HG03432 (cell line): ENCODE data around the gene CDH22.

Experiments used
- ATAC-seq: cut with Tn5 transposase; IDR thresholded peaks from one replicate; pipeline ENCODE4 v1.9.1; 2021; ENCODE audit warnings: mild to moderate bottlenecking, moderate library complexity; ENCODE audit not compliant: unreplicated experiment

Gene CDH22

DNA sequence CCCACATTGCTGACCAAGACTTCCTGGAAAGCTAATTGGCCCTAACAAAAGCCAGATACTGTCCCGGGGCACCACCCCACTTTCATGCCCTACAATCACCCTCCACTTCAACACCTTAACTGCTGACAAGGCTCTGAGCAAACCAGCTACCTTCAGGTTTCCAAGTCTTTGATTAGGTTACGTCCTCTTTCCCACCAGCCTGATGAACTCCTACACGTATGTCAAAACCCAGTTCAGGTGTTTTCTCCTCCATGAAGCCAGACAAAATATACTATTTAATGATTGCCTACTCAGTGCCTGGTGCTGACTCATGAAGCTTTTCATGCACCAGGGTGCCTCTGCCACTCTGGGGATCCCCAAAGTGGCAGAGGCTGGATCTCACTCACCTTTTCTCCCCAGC is 58.6 kb downstream of the CDH22 start:
- ATAC-seq: no peak

DNA sequence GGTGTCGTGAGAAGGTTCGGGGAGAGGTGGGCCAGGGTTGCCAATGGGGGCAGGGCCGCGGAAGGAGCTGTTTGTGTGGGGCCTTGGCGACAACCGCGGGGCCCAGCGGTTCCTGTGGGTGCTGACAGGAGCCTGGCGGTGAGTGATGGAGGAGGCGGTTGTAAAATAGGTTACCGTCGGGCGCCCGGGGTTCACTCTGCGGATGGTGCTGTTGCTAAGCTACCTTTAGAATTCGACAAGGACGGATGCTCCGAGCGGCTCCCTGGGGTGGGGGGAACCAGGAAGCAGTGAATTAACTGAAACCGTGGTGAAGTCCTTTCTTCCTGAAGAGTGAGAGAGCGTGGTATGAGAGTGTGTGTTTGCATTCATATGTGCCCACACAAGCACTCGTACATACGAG is 61.7 kb downstream of the CDH22 start:
- no peak for ATAC-seq

DNA sequence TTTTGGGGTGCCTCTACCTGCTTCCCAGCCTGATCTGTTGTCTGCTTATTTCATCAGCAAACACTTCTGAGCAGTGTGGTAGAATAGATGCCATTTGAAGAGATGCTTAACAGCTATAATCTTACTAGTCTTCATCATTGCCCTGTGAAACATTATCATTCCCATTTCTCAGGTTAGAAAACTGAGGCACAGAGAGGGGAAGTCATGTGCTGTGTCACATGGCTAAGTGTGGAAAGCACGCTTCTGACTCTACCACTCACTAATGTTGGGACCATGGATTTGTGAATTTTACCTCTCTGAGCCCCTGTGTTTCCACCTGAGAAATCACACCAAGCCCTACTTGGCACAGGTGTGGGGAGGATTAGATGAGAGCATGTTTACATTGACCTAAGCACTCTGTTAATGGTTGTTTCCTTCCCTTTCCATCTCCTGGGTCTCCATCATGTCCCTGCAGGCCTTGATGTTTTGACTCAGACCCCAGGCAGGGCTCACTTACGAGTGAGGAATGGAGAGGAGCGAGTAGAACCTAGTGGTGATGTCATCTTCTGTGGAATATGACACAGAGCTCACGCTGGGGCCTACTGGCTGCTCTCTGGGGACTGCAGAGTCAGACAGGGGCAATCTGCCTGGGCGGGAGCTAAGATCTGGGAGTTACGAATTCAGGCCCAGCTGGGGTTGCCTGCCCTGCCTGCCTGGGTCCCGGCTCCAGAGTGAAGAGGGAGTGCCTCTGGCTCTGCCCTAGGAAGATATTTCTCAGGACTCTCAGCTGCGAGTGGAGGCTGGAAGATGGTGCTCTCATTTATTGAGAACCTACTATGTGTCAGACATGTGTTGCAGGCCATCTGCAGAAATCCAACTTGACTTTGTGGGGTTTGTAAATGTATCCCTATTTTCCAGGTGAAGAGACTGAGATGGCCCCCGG is 64.3 kb downstream of the CDH22 start:
- no peak for ATAC-seq

- no peak for ATAC-seq
Observed at GRCh38 chr20:46242390-46242789, 65.9 kb downstream of the CDH22 start.

DNA sequence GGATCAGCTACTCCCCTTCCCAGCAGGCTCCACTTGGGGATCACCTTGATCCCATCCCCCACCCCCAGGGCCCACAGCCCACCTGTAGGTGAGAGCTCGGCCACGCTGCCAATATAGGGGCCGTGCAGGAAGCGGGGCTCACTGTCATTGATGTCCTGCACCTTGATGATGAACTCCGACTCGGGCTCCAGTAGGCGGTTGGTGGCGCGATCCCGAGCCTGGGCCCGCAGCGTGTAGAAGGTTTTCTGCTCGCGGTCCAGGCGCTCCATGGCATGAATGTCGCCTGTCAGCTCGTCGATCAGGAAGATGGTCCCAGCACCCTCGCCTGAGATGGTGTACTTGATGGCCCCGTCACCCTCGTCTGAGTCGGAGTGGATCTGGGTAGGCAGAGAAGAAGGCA is 67.4 kb downstream of the CDH22 start:
- no peak for ATAC-seq

DNA sequence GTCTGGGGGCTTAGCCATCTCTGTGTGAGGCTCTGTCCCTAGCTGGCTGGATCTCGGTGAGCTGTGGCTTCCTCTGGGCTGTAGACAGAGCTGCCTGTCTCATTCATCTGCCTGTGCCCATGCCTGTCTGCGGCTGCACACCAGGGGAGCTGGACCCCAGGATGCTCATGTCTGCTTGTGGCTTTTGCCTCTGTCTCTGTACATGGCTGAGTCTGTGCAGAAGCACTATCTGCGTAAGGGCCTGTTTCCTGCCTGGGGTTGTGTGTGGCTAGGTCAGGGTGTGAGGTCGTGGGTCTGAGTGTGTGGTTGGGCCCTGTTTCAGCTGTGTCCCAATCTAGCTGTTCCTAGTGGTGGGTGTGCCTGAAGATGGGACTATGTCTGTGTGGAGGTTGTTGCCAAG is 68.2 kb downstream of the CDH22 start:
- no peak for ATAC-seq

DNA sequence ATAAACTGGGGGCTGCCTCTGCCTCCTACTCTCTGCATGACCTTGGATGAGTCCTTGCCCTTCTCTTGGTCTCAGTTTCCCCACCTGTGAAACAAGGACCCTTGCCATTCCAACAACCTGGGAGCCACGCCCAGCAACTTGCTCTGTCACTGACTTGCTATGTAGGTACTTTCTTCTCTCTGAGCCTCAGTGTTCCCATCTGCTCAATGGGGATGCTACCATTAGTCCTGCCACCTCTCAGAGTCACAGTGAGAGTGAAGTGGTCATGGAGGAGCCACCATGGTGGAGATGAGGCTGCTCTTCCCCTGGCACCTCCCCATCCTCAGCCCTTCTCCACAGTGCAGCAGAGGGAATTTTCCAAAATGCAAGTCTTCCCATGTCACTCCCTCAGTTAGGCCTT is 70.6 kb downstream of the CDH22 start:
- ATAC-seq: no peak

DNA sequence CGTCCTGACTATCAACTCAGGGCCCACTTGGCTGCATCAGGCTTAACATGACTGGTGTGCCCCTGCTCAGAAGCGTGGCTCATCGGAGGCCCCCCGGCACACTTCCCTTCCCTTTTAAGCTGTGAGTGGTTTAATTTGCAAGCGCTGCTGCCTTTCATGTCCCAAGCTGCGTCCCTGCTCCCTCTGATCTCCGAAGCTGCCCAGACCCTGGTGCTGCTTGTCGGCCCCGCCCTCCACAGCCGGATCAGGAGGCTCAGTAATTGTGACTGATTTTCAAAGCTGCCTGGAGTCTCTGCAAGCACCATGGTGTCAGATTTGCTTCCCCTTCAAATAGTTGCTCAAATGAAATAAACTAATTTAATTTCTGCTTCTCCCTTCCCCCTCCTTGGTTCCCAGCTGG is 71.1 kb downstream of the CDH22 start:
- no peak for ATAC-seq

DNA sequence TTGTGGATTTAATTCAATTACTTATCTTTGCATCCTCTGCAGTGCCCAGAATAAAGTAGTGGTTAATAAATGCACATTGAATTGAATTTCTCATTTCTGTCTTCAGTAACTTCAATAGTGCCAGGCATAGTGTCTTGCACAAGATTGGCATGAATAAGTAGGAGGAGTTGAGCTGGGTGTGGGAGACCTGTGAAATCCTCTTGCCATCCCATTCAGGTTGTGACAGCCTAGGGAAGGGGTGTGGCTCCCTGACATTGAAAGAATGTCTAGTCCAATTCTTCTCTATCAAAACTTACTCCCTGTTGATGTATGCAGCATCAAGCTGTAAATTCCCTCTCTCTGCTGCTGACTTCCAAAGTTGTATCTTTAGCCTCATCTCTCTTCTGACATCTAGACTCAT is 73.2 kb downstream of the CDH22 start:
- ATAC-seq: no peak

DNA sequence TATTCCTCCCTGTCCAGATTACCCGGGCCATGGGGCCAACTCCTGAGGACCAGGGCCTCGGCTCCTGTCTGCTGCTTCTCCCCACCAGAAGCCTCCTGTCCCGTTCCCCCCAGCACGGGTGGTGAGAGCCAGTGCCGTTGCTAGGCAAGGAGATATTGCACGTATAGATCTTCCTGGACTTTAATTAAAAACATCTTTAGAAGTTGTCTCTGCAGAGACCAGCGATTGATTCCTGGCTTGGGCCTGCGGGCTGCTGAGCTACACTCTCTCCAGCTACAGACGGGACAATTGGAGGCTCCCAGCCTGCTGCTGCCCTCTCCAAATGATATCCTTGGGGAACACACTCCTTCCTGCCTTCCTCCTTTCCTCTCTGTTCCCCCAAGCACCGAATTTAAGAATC is 74.6 kb downstream of the CDH22 start:
- ATAC-seq: no peak

DNA sequence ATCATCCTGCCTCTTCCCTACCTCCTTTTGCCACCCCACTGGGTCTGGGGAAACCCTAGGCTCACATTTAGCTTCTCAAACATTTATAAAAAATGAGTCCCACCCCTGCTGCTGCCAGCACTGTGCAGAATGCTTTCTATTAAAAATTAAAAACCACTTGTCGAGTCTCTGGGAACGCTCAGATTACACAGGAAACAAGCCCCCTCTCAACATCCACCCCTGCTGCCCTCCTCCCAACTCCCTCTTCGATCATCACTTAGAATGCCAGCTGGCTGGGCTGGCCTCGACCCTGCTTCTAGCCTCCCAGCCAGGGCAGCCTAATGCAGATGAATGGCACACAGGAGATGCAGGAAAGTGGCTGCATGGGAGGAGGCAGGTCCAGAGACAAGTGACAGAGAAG is 75.8 kb downstream of the CDH22 start:
- no peak for ATAC-seq

DNA sequence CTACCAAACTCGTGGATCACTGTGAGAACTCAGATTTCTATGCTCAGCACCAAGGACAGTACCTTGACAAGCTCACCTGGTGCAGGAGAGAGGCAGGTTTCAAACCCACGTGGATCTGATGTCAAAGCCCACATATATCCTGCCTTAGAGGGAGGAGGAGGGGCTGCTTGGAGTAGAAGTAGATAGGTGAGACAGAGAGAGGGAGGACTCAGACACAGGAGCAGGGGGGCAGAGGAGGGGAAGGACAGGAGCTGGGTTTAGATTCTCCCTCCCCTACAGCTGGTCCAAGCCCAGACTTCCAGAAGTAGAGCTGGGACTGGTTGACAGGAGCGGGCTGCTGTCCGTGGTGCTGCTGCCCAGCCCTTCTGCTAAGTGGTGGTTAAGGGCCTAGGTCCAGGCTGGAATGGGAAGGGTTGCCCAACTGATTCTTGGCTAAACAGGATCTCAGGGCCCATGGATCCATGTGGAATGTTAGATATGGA is 77.5 kb downstream of the CDH22 start:
- ATAC-seq: no peak

DNA sequence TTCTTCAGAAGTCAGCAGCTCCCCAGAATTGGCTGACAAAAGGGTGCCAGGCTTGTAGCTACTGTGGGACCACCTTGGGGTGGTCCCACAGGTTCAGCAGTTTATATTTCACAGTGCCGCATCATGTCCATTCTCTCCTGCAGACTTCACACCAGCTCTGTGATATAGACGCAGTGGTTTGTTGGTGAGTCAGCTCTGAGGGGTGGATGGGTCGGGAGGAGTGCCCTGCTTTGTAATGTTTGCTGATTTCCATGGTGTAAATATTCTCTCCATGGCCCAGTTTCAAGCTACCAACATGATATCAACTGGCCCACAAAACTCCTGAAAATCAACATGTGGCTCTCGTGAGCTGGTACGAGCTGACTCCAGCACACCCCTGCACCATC is 78.2 kb downstream of the CDH22 start:
- ATAC-seq: no peak

GRCh38 chr20:46229478-46230105 is 78.7 kb downstream of the CDH22 start:
- ATAC-seq: no peak

DNA sequence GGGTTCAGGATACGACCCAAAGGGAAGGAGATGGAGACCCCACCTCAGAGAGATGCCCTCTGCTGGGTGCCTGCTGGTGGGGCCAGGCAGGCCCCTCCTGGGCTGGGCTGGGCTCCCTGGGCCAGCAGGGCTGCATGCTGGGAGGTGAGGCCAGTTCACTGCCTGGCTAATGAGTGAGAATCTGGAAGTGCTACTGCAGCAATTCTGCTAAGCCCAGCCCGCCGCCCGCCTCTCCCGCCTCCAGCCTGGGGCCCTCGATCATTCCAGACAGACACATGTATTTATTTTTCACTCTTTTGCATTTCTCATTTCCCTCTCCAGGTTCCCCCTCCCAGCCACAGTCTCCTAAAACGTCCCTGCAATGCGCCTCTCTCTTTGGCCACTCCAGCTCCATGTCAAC is 79.6 kb downstream of the CDH22 start:
- ATAC-seq: no peak

DNA sequence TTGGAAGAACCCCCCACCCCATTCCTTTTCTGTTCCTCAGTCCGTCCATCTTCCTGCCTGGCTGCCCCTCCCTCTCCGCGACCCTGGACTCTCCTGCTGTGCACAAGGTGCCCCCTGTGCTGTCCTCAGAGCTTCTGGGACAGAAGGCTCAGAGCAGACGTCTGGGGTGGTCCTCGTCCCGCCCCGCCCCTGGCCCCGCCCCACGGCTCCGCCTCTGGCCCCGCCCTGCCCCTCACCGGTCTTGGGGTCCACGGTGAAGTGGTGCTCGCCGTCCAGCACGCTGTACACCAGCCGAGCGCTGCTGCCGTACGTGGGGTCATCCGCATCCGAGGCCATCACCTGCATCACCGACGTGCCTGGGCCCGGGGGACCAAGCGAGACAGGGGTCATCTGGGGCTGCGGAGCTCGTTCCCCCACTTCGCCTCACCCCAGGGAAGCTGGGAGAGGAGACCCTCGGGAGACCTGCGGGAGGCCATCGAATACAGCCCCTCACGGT is 81.0 kb downstream of the CDH22 start:
- no peak for ATAC-seq

GRCh38 chr20:46226602-46227001 is 81.7 kb downstream of the CDH22 start:
- no peak for ATAC-seq

- no peak for ATAC-seq
Observed at GRCh38 chr20:46222521-46223007, 85.7 kb downstream of the CDH22 start.

DNA sequence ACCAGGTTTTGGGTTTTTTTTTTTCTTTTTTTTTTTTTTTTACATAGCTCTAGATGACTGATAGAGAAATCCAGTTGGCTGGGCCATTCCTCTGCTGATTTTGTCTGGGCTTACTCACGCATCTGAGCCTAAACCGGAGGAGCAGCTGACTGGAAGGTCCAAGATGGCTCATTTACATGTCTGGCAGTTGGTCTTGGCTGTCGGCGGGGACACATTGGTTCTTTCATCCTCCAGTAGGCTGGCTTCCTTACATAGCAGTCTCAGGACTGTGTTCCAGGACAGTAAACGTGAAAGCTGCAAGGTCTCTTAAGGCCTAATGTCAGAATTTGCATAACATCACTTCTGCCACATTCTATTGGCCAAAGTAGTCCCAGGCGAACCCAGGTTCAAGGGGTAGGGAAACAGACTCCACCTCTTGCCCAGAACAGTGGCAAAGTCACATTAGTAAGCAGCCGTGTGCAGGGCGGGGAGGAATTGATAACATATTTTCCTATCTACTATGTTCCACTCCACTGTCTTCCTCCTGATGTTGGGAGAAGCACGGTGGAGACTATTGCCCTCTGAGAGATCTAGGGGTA is 87.0 kb downstream of the CDH22 start:
- no peak for ATAC-seq

DNA sequence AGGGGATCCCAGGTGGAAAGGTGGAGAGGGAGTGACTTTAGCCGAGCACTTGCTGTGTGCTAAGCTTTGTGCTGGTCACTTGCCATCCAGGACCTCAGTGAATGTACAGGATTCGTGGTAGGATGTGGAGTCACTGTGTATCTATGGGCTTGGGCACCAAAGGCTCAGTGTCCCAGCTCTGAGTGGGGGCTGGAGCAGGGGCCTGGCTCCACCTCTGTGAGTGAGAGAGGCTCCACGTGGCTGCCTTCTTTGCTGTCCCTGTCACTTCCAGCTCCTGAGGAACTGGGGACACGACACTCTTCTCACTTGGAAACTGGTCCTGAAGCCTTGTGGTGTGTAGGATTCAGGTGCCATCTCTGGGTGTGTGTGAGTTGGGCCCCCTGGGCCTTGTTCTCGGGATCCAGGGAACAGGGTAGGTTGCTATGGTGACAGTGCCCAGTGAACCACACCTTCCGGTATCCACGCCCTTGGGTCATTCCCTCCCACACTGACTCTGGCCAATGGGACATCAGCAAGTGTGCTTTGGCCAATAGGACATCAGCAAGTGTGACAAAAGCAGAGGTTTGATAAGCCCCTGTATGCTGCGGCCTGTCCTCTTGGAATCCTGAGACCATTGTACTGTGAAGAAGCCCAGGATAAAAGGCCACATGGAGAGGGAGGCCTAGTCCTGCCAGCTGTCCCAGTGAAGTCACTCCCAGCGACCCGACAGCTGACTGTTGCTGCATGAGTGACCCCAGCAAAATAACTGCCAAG is 87.7 kb downstream of the CDH22 start:
- no peak for ATAC-seq

- no peak for ATAC-seq
Observed at GRCh38 chr20:46219920-46220319, 88.4 kb downstream of the CDH22 start.
